HG03280 (cell line): ENCODE measurements around the gene PBRM1.
"Not testable (repeated sequence)": the region's sequence is repeated elsewhere in the genome, so short reads cannot be mapped to it uniquely, and the experiment has no call there.

Source experiments
- ATAC-seq: cut with Tn5 transposase; IDR thresholded peaks from one replicate; pipeline ENCODE4 v1.9.1; 2021; ENCODE audit warnings: mild to moderate bottlenecking, moderate library complexity; ENCODE audit not compliant: unreplicated experiment

Gene PBRM1

GRCh38 chr3:52685709-52686691 lies at the start of gene PBRM1, which contains the start of gene GNL3:
Gene PBRM1 (minus strand): TSS chr3:52685913.
Gene GNL3 (plus strand): TSS chr3:52686032. CDS start chr3:52686093, 61 bp downstream.
- ATAC-seq: peak; percentile 76

GRCh38 chr3:52733256-52733891 lies 47.7 kb upstream of the PBRM1 start:
- ATAC-seq: no peak

- no peak for ATAC-seq
Measured at GRCh38 chr3:52731590-52731989, 45.9 kb upstream of the PBRM1 start.

GRCh38 chr3:52730681-52731080 lies 45.0 kb upstream of the PBRM1 start:
- ATAC-seq: no peak

- ATAC-seq: not testable (repeated sequence)
Measured at GRCh38 chr3:52728753-52729152, 43.0 kb upstream of the PBRM1 start.

- no peak for ATAC-seq
Measured at GRCh38 chr3:52724511-52724910, 38.8 kb upstream of the PBRM1 start.

GRCh38 chr3:52723935-52724334 lies 38.2 kb upstream of the PBRM1 start:
- ATAC-seq: no peak

GRCh38 chr3:52722491-52722890 lies 36.8 kb upstream of the PBRM1 start:
- no peak for ATAC-seq

GRCh38 chr3:52721730-52722008 lies 36.0 kb upstream of the PBRM1 start:
- ATAC-seq: no peak

- ATAC-seq: no peak
Measured at GRCh38 chr3:52721002-52721729, 35.5 kb upstream of the PBRM1 start.

GRCh38 chr3:52719618-52720017 lies 33.9 kb upstream of the PBRM1 start:
- ATAC-seq: no peak

GRCh38 chr3:52715714-52716305 lies 30.1 kb upstream of the PBRM1 start:
- ATAC-seq: no peak

- ATAC-seq: no peak
Measured at GRCh38 chr3:52714335-52715302, 28.9 kb upstream of the PBRM1 start.

- ATAC-seq: no peak
Measured at GRCh38 chr3:52712291-52713212, 26.8 kb upstream of the PBRM1 start.

- no peak for ATAC-seq
Measured at GRCh38 chr3:52710512-52710911, 24.8 kb upstream of the PBRM1 start.

- no peak for ATAC-seq
Measured at GRCh38 chr3:52707585-52707984, 21.9 kb upstream of the PBRM1 start.

GRCh38 chr3:52705688-52706686 lies 20.3 kb upstream of the PBRM1 start, which contains the start of the genes GLT8D1 and SPCS1:
Gene GLT8D1 (minus strand): TSS chr3:52705791. CDS start chr3:52700460, 5,331 bp downstream.
Gene SPCS1 (plus strand): TSS chr3:52706106. CDS start chr3:52706247, 141 bp downstream.
- ATAC-seq: peak; percentile 81

- ATAC-seq: no peak
Measured at GRCh38 chr3:52705438-52705687, 19.6 kb upstream of the PBRM1 start.
